Gastroesophageal sphincter (tissue), 3 donors: ENCODE measurements around the gene ARMC8.

ENCODE experiments used
- CTCF ChIP-seq, 4 experiments: fragments of 200-600 bp in 2 of 4; fragments of 450-650 bp in 2 of 4; sonication (generic) in 1 of 4; IDR thresholded peaks; one replicate each; pipeline ENCODE4 v1.5.1; 2017 to 2019; ENCODE audit warnings: antibody characterized with exemption in 4 of 4, mild to moderate bottlenecking in 2 of 4, moderate library complexity in 2 of 4
- EP300 ChIP-seq: sonication (generic); formaldehyde crosslinking; IDR thresholded peaks from one replicate; pipeline ENCODE4 v1.6.1; 2017; ENCODE audit warnings: antibody characterized with exemption, mild to moderate bottlenecking
- POLR2AphosphoS5 ChIP-seq: sonication (generic); formaldehyde crosslinking; IDR thresholded peaks from one replicate; pipeline ENCODE4 v1.6.1; 2017; ENCODE audit warnings: antibody characterized with exemption

- TF ChIP-seq CTCF (IDR thresholded peaks at IDR 0.05) (peak; percentile 31 to 64 (median 45)), POLR2AphosphoS5 (peak; percentile 62), EP300 (no peak)
Observed at GRCh38 chr3:138329127-138329983, 142.3 kb downstream of the ARMC8 start, which contains the start of gene NME9.
